Neuronal stem cell (in vitro differentiated cells): ENCODE measurements around the gene ENAM.
"Not testable (repeated sequence)": the region's sequence is repeated elsewhere in the genome, so short reads cannot be mapped to it uniquely, and the experiment has no call there.

Experiments
- DNase-seq: peaks from one replicate; pipeline ENCODE4 v3.0.0-alpha.2; 2013; ENCODE audit warnings: low spot score
- H2AFZ ChIP-seq: one replicate; pipeline ENCODE4 v1.6.1; 2013; ENCODE audit warnings: mild to moderate bottlenecking, low read length, inconsistent platforms
- H2AK5ac ChIP-seq: 2 replicates; pipeline ENCODE4 v1.6.1; 2013; ENCODE audit warnings: low read depth, mild to moderate bottlenecking, inconsistent platforms, low read length, moderate library complexity, mixed read lengths
- H2BK120ac ChIP-seq: 2 replicates; pipeline ENCODE4 v1.6.1; 2013; ENCODE audit warnings: low read depth, mild to moderate bottlenecking, inconsistent platforms, low read length, moderate library complexity, mixed read lengths
- H2BK12ac ChIP-seq: one replicate; pipeline ENCODE4 v1.6.1; 2013; ENCODE audit warnings: low read length, inconsistent platforms
- H2BK15ac ChIP-seq: 2 replicates; pipeline ENCODE4 v1.6.1; 2013; ENCODE audit warnings: mild to moderate bottlenecking, low read length, inconsistent platforms, mixed read lengths
- H2BK5ac ChIP-seq: one replicate; pipeline ENCODE4 v1.6.1; 2013; ENCODE audit warnings: inconsistent platforms, mild to moderate bottlenecking, low read length, moderate library complexity
- H3K14ac ChIP-seq: one replicate; pipeline ENCODE4 v1.6.1; 2013; ENCODE audit warnings: low read length, inconsistent platforms
- H3K18ac ChIP-seq: 2 replicates; pipeline ENCODE4 v1.6.1; 2013; ENCODE audit warnings: low read length, inconsistent platforms
- H3K23ac ChIP-seq: 2 replicates; pipeline ENCODE4 v1.6.1; 2013; ENCODE audit warnings: low read depth, mild to moderate bottlenecking, mixed read lengths, low read length, inconsistent platforms; ENCODE audit not compliant: poor library complexity
- H3K27ac ChIP-seq: replicated peaks from 3 replicates; pipeline ENCODE4 v1.5.1; 2013; ENCODE audit warnings: low read length, inconsistent platforms
- H3K27me3 ChIP-seq, 3 experiments: 2 replicates each; pipeline ENCODE4 v1.6.1; 2013; ENCODE audit warnings: low read length in 3 of 3, mild to moderate bottlenecking in 2 of 3, inconsistent platforms in 1 of 3, low read depth in 1 of 3, mixed read lengths in 1 of 3, moderate library complexity in 1 of 3; ENCODE audit not compliant: control insufficient read depth in 3 of 3, insufficient read depth in 3 of 3
- H3K36me3 ChIP-seq, 2 donors: replicated peaks in 1 of 2; 2 replicates each; pipeline ENCODE4 v1.6.1; 2013; ENCODE audit warnings: low read length in 2 of 2; ENCODE audit not compliant: control insufficient read depth in 2 of 2, insufficient read depth in 2 of 2
- H3K4ac ChIP-seq: 2 replicates; pipeline ENCODE4 v1.6.1; 2013; ENCODE audit warnings: inconsistent platforms, mild to moderate bottlenecking, low read length, moderate library complexity
- H3K4me1 ChIP-seq, 2 donors: 1 replicate in 1 of 2; 2 replicates in 1 of 2; pipeline ENCODE4 v1.6.1; 2013; ENCODE audit warnings: low read length in 2 of 2, low read depth in 1 of 2; ENCODE audit not compliant: control insufficient read depth in 2 of 2, insufficient read depth in 1 of 2
- H3K4me2 ChIP-seq: one replicate; pipeline ENCODE4 v1.6.1; 2013; ENCODE audit warnings: mild to moderate bottlenecking, low read length, inconsistent platforms; ENCODE audit not compliant: insufficient read depth, poor library complexity, severe bottlenecking
- H3K4me3 ChIP-seq, 2 donors: 2 replicates each; pipeline ENCODE4 v1.5.1; 2013; ENCODE audit warnings: low read length in 2 of 2, mild to moderate bottlenecking in 2 of 2, inconsistent platforms in 1 of 2, moderate library complexity in 1 of 2
- H3K79me1 ChIP-seq: one replicate; pipeline ENCODE4 v1.6.1; 2013; ENCODE audit warnings: low read depth, mild to moderate bottlenecking, inconsistent platforms, low read length, moderate library complexity
- H3K9ac ChIP-seq: one replicate; pipeline ENCODE4 v1.6.1; 2013; ENCODE audit warnings: mild to moderate bottlenecking, low read depth, low read length, inconsistent platforms; ENCODE audit not compliant: poor library complexity
- H3K9me3 ChIP-seq, 2 donors: replicated peaks in 1 of 2; 2 replicates each; pipeline versions ENCODE3 to v1.6.1; 2013; ENCODE audit warnings: low read length in 2 of 2, mild to moderate bottlenecking in 2 of 2, inconsistent platforms in 1 of 2, low read depth in 1 of 2, mixed read lengths in 1 of 2, moderate library complexity in 1 of 2; ENCODE audit not compliant: control insufficient read depth in 2 of 2, insufficient read depth in 1 of 2
- H4K8ac ChIP-seq: one replicate; pipeline ENCODE4 v1.6.1; 2013; ENCODE audit warnings: low read depth, mild to moderate bottlenecking, inconsistent platforms, low read length, moderate library complexity
- H4K91ac ChIP-seq: one replicate; pipeline ENCODE4 v1.6.1; 2013; ENCODE audit warnings: low read length, low read depth, mild to moderate bottlenecking, inconsistent platforms; ENCODE audit not compliant: poor library complexity
- WGBS, 2 donors: extraction: QIAGEN DNeasy Blood & Tissue Kit; methylation state at CpG; one replicate each; pipeline ENCODE4 v1.1.7; 2013; ENCODE audit warnings: missing lambda C conversion rate in 2 of 2, mixed read lengths in 1 of 2; ENCODE audit not compliant: insufficient read length in 2 of 2, insufficient replicate concordance in 1 of 2; ENCODE audit errors: extremely low coverage in 2 of 2; 5-methylcytosine and 5-hydroxymethylcytosine counted together

ENAM gene

GRCh38 chr4:70688795-70689231, 60.3 kb downstream of the ENAM start:
- H3K27me3 ChIP-seq = no peaks in the 10 kb centered on the region
- peak overlapping the region; percentile 98 for H4K8ac ChIP-seq
- H2BK5ac ChIP-seq = peak overlapping the region; percentile 30
- H3K18ac ChIP-seq = peak overlapping the region; percentile 98
- peak overlapping the region; percentile 98 for H3K9ac ChIP-seq
- H2BK120ac ChIP-seq = no peak overlapping the region
- peak overlapping the region; percentile 87 for H3K23ac ChIP-seq
- DNase-seq = no peak
- H3K4me1 ChIP-seq = peaks cover 3 to 12% of the 10 kb centered on the region in 2 donors
- peaks cover 0 to 2% of the 10 kb centered on the region in 2 donors for H3K9me3 ChIP-seq
- peak overlapping the region; percentile 89 to 97 for H3K4me3 ChIP-seq
- no CpG with 5 or more reads among the region's 19 CpGs for WGBS, 2 donors
- H2AK5ac ChIP-seq = peak overlapping the region; percentile 64
- peaks cover 4% of the 10 kb centered on the region for H3K79me1 ChIP-seq
- peak overlapping the region; percentile 75 for H3K4me2 ChIP-seq
- peak overlapping the region; percentile 25 for H3K14ac ChIP-seq
- peak overlapping the region; percentile 94 for H2AFZ ChIP-seq
- H3K36me3 ChIP-seq = peaks cover 4 to 44% of the 10 kb centered on the region in 2 donors
- H3K27ac ChIP-seq = peak overlapping the region; percentile 86
- H4K91ac ChIP-seq = peak overlapping the region; percentile 61
- H2BK15ac ChIP-seq = peak overlapping the region; percentile 85
- peak overlapping the region; percentile 7 for H2BK12ac ChIP-seq
- H3K4ac ChIP-seq = no peak overlapping the region

- H2BK120ac ChIP-seq = no peak overlapping the region
- H3K9ac ChIP-seq = no peak overlapping the region
- H3K9me3 ChIP-seq = peaks cover 0 to 2% of the 10 kb centered on the region in 2 donors
- no peak overlapping the region for H2AFZ ChIP-seq
- no peak overlapping the region for H2BK5ac ChIP-seq
- H3K14ac ChIP-seq = no peak overlapping the region
- H3K27me3 ChIP-seq = no peaks in the 10 kb centered on the region
- peaks cover 3 to 12% of the 10 kb centered on the region in 2 donors for H3K4me1 ChIP-seq
- no peak overlapping the region for H3K4me2 ChIP-seq
- H3K79me1 ChIP-seq = peaks cover 4% of the 10 kb centered on the region
- H4K91ac ChIP-seq = no peak overlapping the region
- H3K27ac ChIP-seq = no peak overlapping the region
- H4K8ac ChIP-seq = no peak overlapping the region
- H3K18ac ChIP-seq = no peak overlapping the region
- no peak overlapping the region for H2BK15ac ChIP-seq
- no peak overlapping the region for H3K4me3 ChIP-seq
- no peak overlapping the region for H2AK5ac ChIP-seq
- DNase-seq = no peak
- H3K36me3 ChIP-seq = peaks cover 4 to 44% of the 10 kb centered on the region in 2 donors
- WGBS, 2 donors = no CpG with 5 or more reads among the region's 1 CpG
- no peak overlapping the region for H3K23ac ChIP-seq
- no peak overlapping the region for H2BK12ac ChIP-seq
- no peak overlapping the region for H3K4ac ChIP-seq
Observed at GRCh38 chr4:70691661-70692060, 63.1 kb downstream of the ENAM start.

DNA sequence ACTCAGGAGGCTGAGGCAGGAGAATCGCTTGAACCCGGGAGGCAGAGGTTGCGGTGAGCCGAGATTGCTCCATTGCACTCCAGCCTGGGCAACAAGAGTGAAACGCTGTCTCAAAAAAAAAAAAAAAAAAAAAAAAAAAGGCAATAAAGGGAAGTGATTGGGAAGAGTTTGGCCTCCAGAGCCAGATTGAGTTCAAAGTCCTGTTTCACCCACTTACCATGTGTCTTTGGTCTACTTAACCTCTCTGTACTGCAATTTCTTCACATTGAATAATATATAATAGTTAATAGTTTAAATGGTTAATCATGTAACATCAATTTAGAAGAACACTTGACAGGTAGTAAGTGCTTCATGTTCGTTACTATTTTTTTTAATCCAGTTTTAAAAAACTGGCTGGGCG, 66.1 kb downstream of the ENAM start:
- not testable (repeated sequence) for H4K91ac ChIP-seq, DNase-seq, H3K4ac ChIP-seq, H2BK15ac ChIP-seq, H3K4me3 ChIP-seq, H2BK5ac ChIP-seq, H3K14ac ChIP-seq, H4K8ac ChIP-seq, H3K4me1 ChIP-seq, H2BK120ac ChIP-seq, H2AFZ ChIP-seq, H3K9ac ChIP-seq, H3K79me1 ChIP-seq, H2AK5ac ChIP-seq, H3K27me3 ChIP-seq, H3K27ac ChIP-seq, H3K9me3 ChIP-seq, H3K18ac ChIP-seq, H3K4me2 ChIP-seq, H3K23ac ChIP-seq, H2BK12ac ChIP-seq
- peaks cover 4 to 39% of the 10 kb centered on the region in 2 donors for H3K36me3 ChIP-seq
- WGBS, 2 donors = no CpG with 5 or more reads among the region's 7 CpGs
